ENCODE data around the gene DNM3.

- TF ChIP-seq POLR2A (IDR thresholded peaks at IDR 0.05; ENCODE audit: low read depth, low read length) (no peak), CTCF (IDR thresholded peaks at IDR 0.05; ENCODE audit: extremely low read depth in 1 of 2, insufficient read depth in 1 of 2, low read depth in 1 of 2, low read length in 2 of 2) (peak; percentile 60 to 62), EZH2 (IDR thresholded peaks at IDR 0.05; ENCODE audit: borderline replicate concordance, low read depth, low read length, severe bottlenecking) (no peak), POLR2AphosphoS5 (IDR thresholded peaks at IDR 0.05; ENCODE audit: insufficient read depth, low read depth, low read length) (no peak), FOS (IDR thresholded peaks at IDR 0.05; ENCODE audit: borderline replicate concordance, insufficient read depth, low read length) (no peak), JUN (IDR thresholded peaks at IDR 0.05; ENCODE audit: borderline replicate concordance, insufficient read depth, insufficient read length, low read depth) (no peak), MYC (IDR thresholded peaks at IDR 0.05; ENCODE audit: low read depth, low read length) (no peak)
These were observed 143.7 kb downstream of the DNM3 start for GRCh38 chr1:171984850-171985485.
